ENCODE measurements around the gene CABS1.

DNA sequence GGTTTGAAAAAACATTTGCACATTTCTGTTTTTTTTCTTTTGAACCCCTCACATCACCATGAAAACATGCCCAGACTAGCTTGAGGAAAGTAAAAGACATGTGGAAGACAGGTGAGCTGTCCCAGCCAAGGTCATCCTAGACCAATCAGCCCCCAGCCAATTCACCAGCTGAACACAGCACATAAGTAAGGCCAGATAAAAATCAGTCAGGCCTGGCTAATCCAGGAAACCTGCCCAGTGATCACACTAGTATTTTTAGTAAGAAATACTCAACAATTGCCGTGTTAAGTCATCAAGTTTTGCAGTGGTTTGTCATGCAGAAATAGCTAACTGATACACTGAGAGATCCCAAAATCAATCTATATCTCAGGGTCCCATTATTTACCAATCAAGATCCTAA, 21.4 kb downstream of the CABS1 start:
- TF ChIP-seq, protein P1, sequence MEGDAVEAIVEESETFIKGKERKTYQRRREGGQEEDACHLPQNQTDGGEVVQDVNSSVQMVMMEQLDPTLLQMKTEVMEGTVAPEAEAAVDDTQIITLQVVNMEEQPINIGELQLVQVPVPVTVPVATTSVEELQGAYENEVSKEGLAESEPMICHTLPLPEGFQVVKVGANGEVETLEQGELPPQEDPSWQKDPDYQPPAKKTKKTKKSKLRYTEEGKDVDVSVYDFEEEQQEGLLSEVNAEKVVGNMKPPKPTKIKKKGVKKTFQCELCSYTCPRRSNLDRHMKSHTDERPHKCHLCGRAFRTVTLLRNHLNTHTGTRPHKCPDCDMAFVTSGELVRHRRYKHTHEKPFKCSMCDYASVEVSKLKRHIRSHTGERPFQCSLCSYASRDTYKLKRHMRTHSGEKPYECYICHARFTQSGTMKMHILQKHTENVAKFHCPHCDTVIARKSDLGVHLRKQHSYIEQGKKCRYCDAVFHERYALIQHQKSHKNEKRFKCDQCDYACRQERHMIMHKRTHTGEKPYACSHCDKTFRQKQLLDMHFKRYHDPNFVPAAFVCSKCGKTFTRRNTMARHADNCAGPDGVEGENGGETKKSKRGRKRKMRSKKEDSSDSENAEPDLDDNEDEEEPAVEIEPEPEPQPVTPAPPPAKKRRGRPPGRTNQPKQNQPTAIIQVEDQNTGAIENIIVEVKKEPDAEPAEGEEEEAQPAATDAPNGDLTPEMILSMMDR (IDR thresholded peaks at IDR 0.05 in 4 of 5, conservative IDR thresholded peaks at IDR 0.05 in 1 of 5), result no peak
- no peak for TF ChIP-seq POLR2A (IDR thresholded peaks at IDR 0.05)

All from gastrocnemius medialis (tissue), 4 donors.